H9 (cell line): Measurements from ENCODE around the gene MBNL1. TPM values are rescaled to one million over a fixed set of nuclear protein-coding genes. Genes with fewer than 3 reads are reported as not detected.

ENCODE experiments used
- DNase-seq: peaks from one replicate; pipeline ENCODE4 v3.0.0-alpha.2; 2017
- H2AFZ ChIP-seq: one replicate; pipeline ENCODE4 v1.6.1; 2013; ENCODE audit warnings: mild to moderate bottlenecking, low read length, control low read depth, moderate library complexity
- H2AK5ac ChIP-seq: 2 replicates; pipeline ENCODE4 v1.6.1; 2013; ENCODE audit warnings: low read length, control low read depth, mixed read lengths; ENCODE audit not compliant: insufficient read length
- H2BK120ac ChIP-seq: one replicate; pipeline ENCODE4 v1.6.1; 2013; ENCODE audit warnings: low read depth, mild to moderate bottlenecking, low read length, control low read depth, inconsistent platforms; ENCODE audit not compliant: poor library complexity, severe bottlenecking
- H2BK12ac ChIP-seq: 2 replicates; pipeline ENCODE4 v1.6.1; 2013; ENCODE audit warnings: low read length, control low read depth, mixed read lengths, low read depth; ENCODE audit not compliant: insufficient read length
- H2BK15ac ChIP-seq: 2 replicates; pipeline ENCODE4 v1.6.1; 2013; ENCODE audit warnings: low read depth, low read length, control low read depth
- H2BK20ac ChIP-seq: one replicate; pipeline ENCODE4 v1.6.1; 2013; ENCODE audit warnings: low read depth, mild to moderate bottlenecking, low read length, control low read depth, inconsistent platforms; ENCODE audit not compliant: poor library complexity, severe bottlenecking
- H2BK5ac ChIP-seq: 2 replicates; pipeline ENCODE4 v1.6.1; 2013; ENCODE audit warnings: low read length, control low read depth, mixed read lengths; ENCODE audit not compliant: insufficient read length
- H3K14ac ChIP-seq: 2 replicates; pipeline ENCODE4 v1.6.1; 2013; ENCODE audit warnings: low read length, control low read depth; ENCODE audit not compliant: insufficient read depth
- H3K18ac ChIP-seq: 2 replicates; pipeline ENCODE4 v1.6.1; 2013; ENCODE audit warnings: low read depth, mild to moderate bottlenecking, mixed read lengths, low read length, control low read depth; ENCODE audit not compliant: insufficient read length
- H3K23ac ChIP-seq: 2 replicates; pipeline ENCODE4 v1.6.1; 2013; ENCODE audit warnings: low read length, control low read depth, mixed read lengths, low read depth; ENCODE audit not compliant: insufficient read length
- H3K23me2 ChIP-seq: 2 replicates; pipeline ENCODE4 v1.6.1; 2013; ENCODE audit warnings: low read depth, mild to moderate bottlenecking, mixed read lengths, low read length, control low read depth; ENCODE audit not compliant: insufficient read length, poor library complexity, severe bottlenecking
- H3K27ac ChIP-seq: 2 replicates; pipeline ENCODE4 v1.5.1; 2013; ENCODE audit warnings: low read length, control low read depth, mixed read lengths, low read depth; ENCODE audit not compliant: insufficient read length
- H3K27me3 ChIP-seq: 2 replicates; pipeline ENCODE4 v1.6.1; 2013; ENCODE audit warnings: low read length, control low read depth, inconsistent platforms; ENCODE audit not compliant: insufficient read depth
- H3K4ac ChIP-seq: 2 replicates; pipeline ENCODE4 v1.6.1; 2013; ENCODE audit warnings: low read depth, mild to moderate bottlenecking, control low read depth, inconsistent platforms, low read length, moderate library complexity
- H3K4me1 ChIP-seq: 2 replicates; pipeline ENCODE4 v1.6.1; 2013; ENCODE audit warnings: low read length, control low read depth, inconsistent platforms; ENCODE audit not compliant: insufficient read depth
- H3K4me2 ChIP-seq: 2 replicates; pipeline ENCODE4 v1.6.1; 2013; ENCODE audit warnings: low read length, control low read depth, mixed read lengths; ENCODE audit not compliant: insufficient read length, insufficient read depth
- H3K56ac ChIP-seq: 2 replicates; pipeline ENCODE4 v1.6.1; 2013; ENCODE audit warnings: low read depth, mild to moderate bottlenecking, mixed read lengths, low read length, control low read depth; ENCODE audit not compliant: insufficient read length
- H3K79me1 ChIP-seq: 2 replicates; pipeline ENCODE4 v1.6.1; 2013; ENCODE audit warnings: low read depth, mild to moderate bottlenecking, moderate library complexity, low read length, control low read depth, inconsistent platforms; ENCODE audit not compliant: insufficient read depth, poor library complexity, severe bottlenecking
- H3K79me2 ChIP-seq: 2 replicates; pipeline ENCODE4 v1.6.1; 2013; ENCODE audit warnings: low read length, control low read depth, inconsistent platforms; ENCODE audit not compliant: insufficient read depth
- H3K9ac ChIP-seq: 2 replicates; pipeline ENCODE4 v1.6.1; 2013; ENCODE audit warnings: low read length, control low read depth, mixed read lengths; ENCODE audit not compliant: insufficient read length; ENCODE audit errors: extremely low read depth
- H3K9me3 ChIP-seq: one replicate; pipeline ENCODE4 v1.6.1; 2013; ENCODE audit warnings: low read depth, low read length, inconsistent platforms; ENCODE audit not compliant: control insufficient read depth
- H3T11ph ChIP-seq: one replicate; pipeline ENCODE4 v1.6.1; 2013; ENCODE audit warnings: mild to moderate bottlenecking, low read length, control low read depth, inconsistent platforms
- H4K20me1 ChIP-seq: one replicate; pipeline ENCODE4 v1.6.1; 2013; ENCODE audit not compliant: control insufficient read depth, insufficient read length, insufficient read depth
- H4K5ac ChIP-seq: 2 replicates; pipeline ENCODE4 v1.6.1; 2013; ENCODE audit warnings: low read depth, mild to moderate bottlenecking, mixed read lengths, low read length, control low read depth; ENCODE audit not compliant: insufficient read length
- H4K8ac ChIP-seq: replicated peaks from 2 replicates; pipeline ENCODE4 v1.6.1; 2013; ENCODE audit warnings: low read length, control low read depth, mixed read lengths, low read depth; ENCODE audit not compliant: insufficient read length
- H4K91ac ChIP-seq: 2 replicates; pipeline ENCODE4 v1.6.1; 2013; ENCODE audit warnings: low read depth, mild to moderate bottlenecking, moderate library complexity, mixed read lengths, low read length, control low read depth; ENCODE audit not compliant: insufficient read length
- H3K27ac Mint-ChIP-seq, 3 experiments: 2 replicates in 2 of 3; 3 replicates in 1 of 3; pipeline ENCODE4 v1.8.0; 2020 to 2021; ENCODE audit warnings: mixed read lengths in 3 of 3, mild to moderate bottlenecking in 1 of 3, moderate library complexity in 1 of 3
- H3K27me3 Mint-ChIP-seq: 2 replicates; pipeline ENCODE4 v1.8.0; 2021; ENCODE audit warnings: low read depth, mild to moderate bottlenecking, moderate library complexity, mixed read lengths
- H3K36me3 Mint-ChIP-seq, 3 experiments: 2 replicates in 2 of 3; 3 replicates in 1 of 3; pipeline ENCODE4 v1.8.0; 2020 to 2021; ENCODE audit warnings: low read depth in 3 of 3, mixed read lengths in 3 of 3; ENCODE audit not compliant: insufficient read depth in 1 of 3
- H3K4me1 Mint-ChIP-seq, 2 experiments: 2 replicates each; pipeline ENCODE4 v1.8.0; 2020; ENCODE audit warnings: mixed read lengths in 2 of 2
- H3K4me3 Mint-ChIP-seq, 2 experiments: 2 replicates in 1 of 2; 3 replicates in 1 of 2; pipeline ENCODE4 v1.8.0; 2020 to 2021; ENCODE audit warnings: mild to moderate bottlenecking in 2 of 2, mixed read lengths in 2 of 2, moderate library complexity in 1 of 2
- H3K9me3 Mint-ChIP-seq, 2 experiments: 2 replicates in 1 of 2; 3 replicates in 1 of 2; pipeline ENCODE4 v1.8.0; 2020; ENCODE audit warnings: mild to moderate bottlenecking in 2 of 2, mixed read lengths in 2 of 2, moderate library complexity in 1 of 2
- WGBS: extraction: QIAGEN DNeasy Blood & Tissue Kit; methylation state at CpG from one replicate; pipeline ENCODE4 v1.1.7; 2013; ENCODE audit warnings: missing lambda C conversion rate, low lambda C conversion rate, mixed read lengths; ENCODE audit not compliant: insufficient read length; ENCODE audit errors: extremely low coverage; 5-methylcytosine and 5-hydroxymethylcytosine counted together
- total RNA-seq: library from RNA; stranded (reverse); gene quantifications from 2 replicates; pipeline ENCODE4 v1.2.1, GENCODE V29; 2021
- TF ChIP-seq, protein P1 (sequence below): fragments of 200-600 bp; sonication (generic); conservative IDR thresholded peaks from 3 replicates; pipeline ENCODE4 v1.8.0; 2021; ENCODE audit warnings: antibody characterized with exemption, mild to moderate bottlenecking

Gene MBNL1
- total RNA-seq, 1 experiment from 2014 or later, result 14.9 TPM

DNA sequence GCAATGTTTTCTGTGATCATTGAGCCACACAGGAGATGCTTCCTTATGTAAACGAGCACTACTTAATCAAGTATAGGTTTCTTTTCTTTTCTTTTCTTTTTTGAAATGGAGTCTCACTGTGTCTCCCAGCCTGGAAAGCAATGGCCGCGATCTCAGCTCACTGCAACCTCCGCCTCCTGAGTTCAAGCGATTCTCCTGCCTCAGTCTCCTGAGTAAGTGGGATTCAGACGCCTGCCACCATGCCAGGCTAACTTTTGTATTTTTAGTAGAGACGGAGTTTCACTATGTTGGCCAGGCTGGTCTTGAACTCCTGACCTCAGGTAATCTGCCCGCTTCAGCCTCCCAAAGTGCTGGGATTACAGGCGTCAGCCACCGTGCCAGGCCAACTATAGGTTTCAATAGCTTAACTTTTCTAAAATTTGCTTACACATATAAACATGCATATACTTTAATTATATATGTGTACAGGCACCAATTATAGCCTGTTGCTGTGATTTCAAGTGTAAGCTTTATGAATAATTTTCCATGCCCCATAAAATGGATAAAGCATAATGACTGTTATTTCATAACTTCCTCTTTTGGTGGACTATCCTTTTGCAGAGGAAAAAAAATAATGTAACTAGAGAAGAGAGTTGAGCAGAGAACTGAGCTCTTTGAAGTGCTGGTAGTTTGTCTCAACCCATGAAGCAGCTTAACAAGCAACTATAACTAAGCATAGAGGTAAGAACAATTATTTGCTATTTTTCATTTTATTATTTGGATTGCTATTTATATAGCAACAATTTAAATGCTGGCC lies 24.8 kb upstream of the MBNL1 start:
- H3K4ac ChIP-seq, result no peak overlapping the region
- Mint-ChIP-seq H3K36me3 (no peaks in the 10 kb centered on the region), H3K4me3 (no peak overlapping the region), H3K27ac (peak overlapping the region in 2 of 3 experiments; percentile 63 to 74; a peak in 1 of 7 replicates), H3K9me3 (no peaks in the 10 kb centered on the region), H3K27me3 (no peaks in the 10 kb centered on the region), H3K4me1 (peaks cover 4% of the 10 kb centered on the region in 2 experiments; a peak in 2 of 4 replicates)
- no peak overlapping the region for H2AFZ ChIP-seq
- H3K18ac ChIP-seq, result no peak overlapping the region
- no peaks in the 10 kb centered on the region for H4K20me1 ChIP-seq
- H2BK20ac ChIP-seq, result no peak overlapping the region
- no peak overlapping the region for H3K56ac ChIP-seq
- TF ChIP-seq, protein P1, sequence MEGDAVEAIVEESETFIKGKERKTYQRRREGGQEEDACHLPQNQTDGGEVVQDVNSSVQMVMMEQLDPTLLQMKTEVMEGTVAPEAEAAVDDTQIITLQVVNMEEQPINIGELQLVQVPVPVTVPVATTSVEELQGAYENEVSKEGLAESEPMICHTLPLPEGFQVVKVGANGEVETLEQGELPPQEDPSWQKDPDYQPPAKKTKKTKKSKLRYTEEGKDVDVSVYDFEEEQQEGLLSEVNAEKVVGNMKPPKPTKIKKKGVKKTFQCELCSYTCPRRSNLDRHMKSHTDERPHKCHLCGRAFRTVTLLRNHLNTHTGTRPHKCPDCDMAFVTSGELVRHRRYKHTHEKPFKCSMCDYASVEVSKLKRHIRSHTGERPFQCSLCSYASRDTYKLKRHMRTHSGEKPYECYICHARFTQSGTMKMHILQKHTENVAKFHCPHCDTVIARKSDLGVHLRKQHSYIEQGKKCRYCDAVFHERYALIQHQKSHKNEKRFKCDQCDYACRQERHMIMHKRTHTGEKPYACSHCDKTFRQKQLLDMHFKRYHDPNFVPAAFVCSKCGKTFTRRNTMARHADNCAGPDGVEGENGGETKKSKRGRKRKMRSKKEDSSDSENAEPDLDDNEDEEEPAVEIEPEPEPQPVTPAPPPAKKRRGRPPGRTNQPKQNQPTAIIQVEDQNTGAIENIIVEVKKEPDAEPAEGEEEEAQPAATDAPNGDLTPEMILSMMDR, result no peak
- no peaks in the 10 kb centered on the region for H3K27me3 ChIP-seq
- H3K79me2 ChIP-seq, result no peaks in the 10 kb centered on the region
- H3K79me1 ChIP-seq, result no peaks in the 10 kb centered on the region
- H3K27ac ChIP-seq, result no peak overlapping the region
- H4K8ac ChIP-seq, result no peak overlapping the region
- no peak overlapping the region for H4K91ac ChIP-seq
- no peak overlapping the region for H2AK5ac ChIP-seq
- no peak overlapping the region for H2BK5ac ChIP-seq
- no peak overlapping the region for H3K9ac ChIP-seq
- H3K14ac ChIP-seq, result no peak overlapping the region
- H3K4me1 ChIP-seq, result no peaks in the 10 kb centered on the region
- H3K23me2 ChIP-seq, result no peaks in the 10 kb centered on the region
- H4K5ac ChIP-seq, result no peak overlapping the region
- no peak overlapping the region for H2BK12ac ChIP-seq
- WGBS, result no CpG with 5 or more reads among the region's 10 CpGs
- H3K23ac ChIP-seq, result no peak overlapping the region
- no peaks in the 10 kb centered on the region for H3K9me3 ChIP-seq
- H2BK15ac ChIP-seq, result no peak overlapping the region
- H2BK120ac ChIP-seq, result no peak overlapping the region
- no peak overlapping the region for H3K4me2 ChIP-seq
- DNase-seq, result no peak
- no peak overlapping the region for H3T11ph ChIP-seq
